PFSK-1 (cell line): ENCODE data around the gene SEMG2. TPM values are rescaled to one million over a fixed set of nuclear protein-coding genes. Genes with fewer than 3 reads are reported as not detected.

Experiments used
- FOXP2 ChIP-seq: optimal IDR thresholded peaks from 2 replicates; pipeline ENCODE3; 2011; ENCODE audit warnings: borderline replicate concordance, control low read depth, inconsistent platforms; ENCODE audit not compliant: insufficient read depth; ENCODE audit errors: extremely low read length, extremely low read depth
- POLR2AphosphoS5 ChIP-seq: IDR thresholded peaks from 2 replicates; pipeline ENCODE4 v1.6.1; 2012; ENCODE audit warnings: low read depth, mild to moderate bottlenecking, control low read depth, low read length, moderate library complexity
- SIN3A ChIP-seq: IDR thresholded peaks from 2 replicates; pipeline ENCODE4 v1.6.1; 2012; ENCODE audit warnings: mild to moderate bottlenecking, low read length, moderate library complexity, borderline replicate concordance; ENCODE audit not compliant: insufficient read depth
- TAF1 ChIP-seq: IDR thresholded peaks from 2 replicates; pipeline ENCODE4 v1.6.1; 2012; ENCODE audit warnings: low read length, control low read depth, borderline replicate concordance; ENCODE audit not compliant: insufficient read depth
- polyA plus RNA-seq: library from polyadenylated mRNA; unstranded; fragments of >200 nt; gene quantifications from one replicate; pipeline ENCODE4 v1.2.1, GENCODE V29; 2012; ENCODE audit warnings: low read depth, missing spikeins; ENCODE audit not compliant: insufficient read length
- TF ChIP-seq, protein P1 (sequence below), 2 experiments: IDR thresholded peaks; 2 replicates each; pipeline versions ENCODE4 v1.6.1 to v1.8.0; 2011 to 2012; ENCODE audit warnings: low read depth in 2 of 2, low read length in 2 of 2, control low read depth in 1 of 2, inconsistent platforms in 1 of 2, mild to moderate bottlenecking in 1 of 2, moderate library complexity in 1 of 2; ENCODE audit not compliant: insufficient read depth in 1 of 2

Gene SEMG2, protein sequence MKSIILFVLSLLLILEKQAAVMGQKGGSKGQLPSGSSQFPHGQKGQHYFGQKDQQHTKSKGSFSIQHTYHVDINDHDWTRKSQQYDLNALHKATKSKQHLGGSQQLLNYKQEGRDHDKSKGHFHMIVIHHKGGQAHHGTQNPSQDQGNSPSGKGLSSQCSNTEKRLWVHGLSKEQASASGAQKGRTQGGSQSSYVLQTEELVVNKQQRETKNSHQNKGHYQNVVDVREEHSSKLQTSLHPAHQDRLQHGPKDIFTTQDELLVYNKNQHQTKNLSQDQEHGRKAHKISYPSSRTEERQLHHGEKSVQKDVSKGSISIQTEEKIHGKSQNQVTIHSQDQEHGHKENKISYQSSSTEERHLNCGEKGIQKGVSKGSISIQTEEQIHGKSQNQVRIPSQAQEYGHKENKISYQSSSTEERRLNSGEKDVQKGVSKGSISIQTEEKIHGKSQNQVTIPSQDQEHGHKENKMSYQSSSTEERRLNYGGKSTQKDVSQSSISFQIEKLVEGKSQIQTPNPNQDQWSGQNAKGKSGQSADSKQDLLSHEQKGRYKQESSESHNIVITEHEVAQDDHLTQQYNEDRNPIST
- not detected for polyA plus RNA-seq

DNA sequence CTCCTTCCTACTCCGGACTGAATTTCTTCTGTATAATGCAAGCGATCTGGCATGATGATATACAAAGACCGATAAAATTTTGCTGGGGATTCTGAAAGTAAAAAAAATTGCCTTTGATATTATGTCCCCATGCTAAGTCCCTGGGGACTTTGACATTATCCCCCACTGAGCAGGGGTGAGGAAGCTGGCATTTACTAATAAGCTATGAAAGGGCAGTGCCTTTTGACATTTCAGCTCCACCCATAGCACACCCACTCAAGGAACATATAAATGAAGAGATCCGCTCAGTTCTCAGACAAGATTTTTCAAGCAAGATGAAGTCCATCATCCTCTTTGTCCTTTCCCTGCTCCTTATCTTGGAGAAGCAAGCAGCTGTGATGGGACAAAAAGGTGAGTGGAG is at the start of gene SEMG2:
Gene SEMG2 (plus strand): TSS at position 298 of the 400 bp plus-strand sequence. CDS start 17 bp downstream, at position 315.
- no peak for TF ChIP-seq FOXP2
- TF ChIP-seq POLR2AphosphoS5 = no peak
- TF ChIP-seq TAF1 = no peak

GRCh38 chr20:45173522-45173921 is 47.7 kb upstream of the SEMG2 start:
- no peak for TF ChIP-seq POLR2AphosphoS5
- TF ChIP-seq, protein P1, sequence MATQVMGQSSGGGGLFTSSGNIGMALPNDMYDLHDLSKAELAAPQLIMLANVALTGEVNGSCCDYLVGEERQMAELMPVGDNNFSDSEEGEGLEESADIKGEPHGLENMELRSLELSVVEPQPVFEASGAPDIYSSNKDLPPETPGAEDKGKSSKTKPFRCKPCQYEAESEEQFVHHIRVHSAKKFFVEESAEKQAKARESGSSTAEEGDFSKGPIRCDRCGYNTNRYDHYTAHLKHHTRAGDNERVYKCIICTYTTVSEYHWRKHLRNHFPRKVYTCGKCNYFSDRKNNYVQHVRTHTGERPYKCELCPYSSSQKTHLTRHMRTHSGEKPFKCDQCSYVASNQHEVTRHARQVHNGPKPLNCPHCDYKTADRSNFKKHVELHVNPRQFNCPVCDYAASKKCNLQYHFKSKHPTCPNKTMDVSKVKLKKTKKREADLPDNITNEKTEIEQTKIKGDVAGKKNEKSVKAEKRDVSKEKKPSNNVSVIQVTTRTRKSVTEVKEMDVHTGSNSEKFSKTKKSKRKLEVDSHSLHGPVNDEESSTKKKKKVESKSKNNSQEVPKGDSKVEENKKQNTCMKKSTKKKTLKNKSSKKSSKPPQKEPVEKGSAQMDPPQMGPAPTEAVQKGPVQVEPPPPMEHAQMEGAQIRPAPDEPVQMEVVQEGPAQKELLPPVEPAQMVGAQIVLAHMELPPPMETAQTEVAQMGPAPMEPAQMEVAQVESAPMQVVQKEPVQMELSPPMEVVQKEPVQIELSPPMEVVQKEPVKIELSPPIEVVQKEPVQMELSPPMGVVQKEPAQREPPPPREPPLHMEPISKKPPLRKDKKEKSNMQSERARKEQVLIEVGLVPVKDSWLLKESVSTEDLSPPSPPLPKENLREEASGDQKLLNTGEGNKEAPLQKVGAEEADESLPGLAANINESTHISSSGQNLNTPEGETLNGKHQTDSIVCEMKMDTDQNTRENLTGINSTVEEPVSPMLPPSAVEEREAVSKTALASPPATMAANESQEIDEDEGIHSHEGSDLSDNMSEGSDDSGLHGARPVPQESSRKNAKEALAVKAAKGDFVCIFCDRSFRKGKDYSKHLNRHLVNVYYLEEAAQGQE (IDR thresholded peaks at IDR 0.05; ENCODE audit: insufficient read depth in 1 of 2, low read depth in 2 of 2, low read length in 2 of 2) = no peak
- TF ChIP-seq TAF1 = no peak
- no peak for TF ChIP-seq SIN3A
- TF ChIP-seq FOXP2 = no peak

DNA sequence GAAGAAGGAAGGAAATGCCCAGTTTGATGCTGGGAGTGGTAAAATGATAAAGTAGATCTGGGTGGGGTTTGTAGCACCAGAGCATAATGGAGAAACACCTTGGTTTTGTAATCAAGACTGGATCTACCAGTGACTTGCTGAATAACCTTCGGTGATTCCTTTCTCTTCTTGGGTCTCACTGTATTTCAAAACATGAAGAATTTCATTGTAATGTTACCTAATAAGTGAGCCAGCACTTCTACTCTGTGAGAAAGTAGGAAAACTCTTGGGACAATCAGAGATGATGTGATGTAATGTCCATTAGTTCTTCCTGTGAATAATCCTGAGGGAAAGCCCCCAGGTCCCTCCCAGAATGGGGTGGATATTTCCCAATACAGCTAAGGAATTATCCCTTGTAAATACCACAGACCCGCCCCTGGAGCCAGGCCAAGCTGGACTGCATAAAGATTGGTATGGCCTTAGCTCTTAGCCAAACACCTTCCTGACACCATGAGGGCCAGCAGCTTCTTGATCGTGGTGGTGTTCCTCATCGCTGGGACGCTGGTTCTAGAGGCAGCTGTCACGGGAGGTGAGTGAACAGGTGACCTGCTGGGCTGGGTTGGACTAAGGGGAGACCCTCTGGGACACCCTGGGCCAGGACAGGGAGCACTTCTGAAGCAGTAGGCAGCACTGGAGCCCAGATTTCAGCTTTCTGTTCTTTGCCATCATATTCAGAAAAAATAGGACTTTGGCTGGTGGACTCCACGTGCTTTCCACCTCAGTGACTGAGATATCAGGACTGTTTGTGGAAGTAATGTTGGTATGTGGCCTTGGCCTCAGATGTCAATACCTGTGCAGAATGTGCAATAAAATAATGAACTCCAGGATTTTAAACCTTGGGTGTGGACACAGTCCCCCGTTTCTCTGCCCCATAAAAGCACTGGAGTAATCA is 46.5 kb upstream of the SEMG2 start, which contains the start of gene PI3:
Gene PI3 (plus strand): TSS at position 469 of the 931 bp plus-strand sequence. CDS start 21 bp downstream, at position 490.
- TF ChIP-seq TAF1 (no peak), POLR2AphosphoS5 (no peak), FOXP2 (no peak), SIN3A (no peak)
- TF ChIP-seq, protein P1 (IDR thresholded peaks at IDR 0.05; ENCODE audit: insufficient read depth in 1 of 2, low read depth in 2 of 2, low read length in 2 of 2) = no peak

DNA sequence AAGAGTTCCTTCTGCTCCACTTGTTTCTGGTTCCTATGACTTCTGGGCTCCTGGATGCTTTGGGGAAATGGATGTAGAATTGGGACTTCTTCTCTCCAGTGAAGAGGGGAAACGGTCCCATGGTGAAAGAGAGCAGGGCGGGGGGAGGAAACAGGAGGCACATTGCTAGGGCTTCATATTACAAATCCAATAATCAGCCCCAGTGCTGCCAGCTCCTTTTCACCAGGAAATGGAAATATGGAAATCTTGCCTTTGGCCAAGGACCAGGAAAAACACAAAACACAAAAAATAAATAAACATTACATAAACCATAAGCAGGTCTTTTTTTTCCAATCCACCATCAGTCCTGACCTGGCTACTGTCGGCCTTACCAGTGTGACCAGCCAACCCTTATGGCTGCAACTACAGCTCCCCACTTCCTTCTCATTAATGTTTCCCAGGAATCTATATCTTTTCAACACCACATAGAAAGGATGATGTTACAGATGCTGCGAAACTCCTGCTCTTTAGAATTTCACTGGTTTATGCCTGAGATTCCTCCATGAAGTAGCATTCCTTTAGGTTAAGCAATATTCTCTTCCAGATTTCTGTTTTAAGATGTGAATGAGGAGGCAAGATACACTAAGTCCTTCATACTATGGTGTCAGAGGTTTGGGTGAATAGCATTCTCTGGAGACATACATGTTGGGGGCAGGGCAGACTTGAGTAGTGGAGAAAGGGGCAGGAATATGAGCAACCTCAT is 44.5 kb upstream of the SEMG2 start:
- TF ChIP-seq FOXP2 (no peak), TAF1 (no peak), POLR2AphosphoS5 (no peak), SIN3A (no peak)
- TF ChIP-seq, protein P1 (IDR thresholded peaks at IDR 0.05; ENCODE audit: insufficient read depth in 1 of 2, low read depth in 2 of 2, low read length in 2 of 2) = no peak

- TF ChIP-seq POLR2AphosphoS5 = no peak
- no peak for TF ChIP-seq TAF1
- no peak for TF ChIP-seq FOXP2
Observed at GRCh38 chr20:45179166-45179565, 42.0 kb upstream of the SEMG2 start.
